Gastrocnemius medialis (tissue), 4 donors: Measurements from ENCODE around the gene SEMA6D. TPM values are rescaled to one million over a fixed set of nuclear protein-coding genes. Genes with fewer than 3 reads are reported as not detected.

Source experiments
- ATAC-seq, 2 donors: fragments of 150-250 bp; one replicate each; pipeline ENCODE4 v1.9.1; 2016
- DNase-seq, 2 donors: peaks; one replicate each; pipeline ENCODE4 v3.0.0-alpha.2; 2019
- H3K27ac ChIP-seq, 4 donors: fragments of 200-600 bp; sonication (generic); 1 replicate in 1 of 4; 2 replicates in 3 of 4; pipeline ENCODE4 v1.5.1; 2016 to 2018; ENCODE audit warnings: mild to moderate bottlenecking in 2 of 4, moderate library complexity in 1 of 4
- H3K27me3 ChIP-seq, 3 donors: fragments of 200-600 bp; sonication (generic) in 2 of 3; 1 replicate in 1 of 3; 2 replicates in 2 of 3; pipeline versions ENCODE4 v1.5.1 to v1.6.0; 2016 to 2019; ENCODE audit warnings: mild to moderate bottlenecking in 1 of 3, moderate library complexity in 1 of 3
- H3K36me3 ChIP-seq, 2 donors: fragments of 200-600 bp; sonication (generic) in 1 of 2; one replicate each; pipeline ENCODE4 v1.5.1; 2017 to 2018
- H3K4me1 ChIP-seq, 2 donors: fragments of 200-600 bp; sonication (generic) in 1 of 2; one replicate each; pipeline ENCODE4 v1.5.1; 2016 to 2017; ENCODE audit warnings: mild to moderate bottlenecking in 2 of 2
- H3K4me3 ChIP-seq, 4 donors: fragments of 200-600 bp; sonication (generic) in 3 of 4; 1 replicate in 1 of 4; 2 replicates in 3 of 4; pipeline ENCODE4 v1.5.1; 2016 to 2019; ENCODE audit warnings: mild to moderate bottlenecking in 2 of 4
- H3K9me3 ChIP-seq, 3 donors: fragments of 200-600 bp; sonication (generic) in 2 of 3; 1 replicate in 1 of 3; 2 replicates in 2 of 3; pipeline ENCODE4 v1.5.1; 2016 to 2019
- POLR2A ChIP-seq, 2 donors: fragments of 450-650 bp; IDR thresholded peaks; one replicate each; pipeline ENCODE4 v1.6.1; 2017; ENCODE audit warnings: antibody characterized with exemption in 2 of 2, mild to moderate bottlenecking in 2 of 2, moderate library complexity in 2 of 2
- in situ Hi-C, 4 donors: fragments of 200-750 bp; cut with MboI; loops; one replicate each; pipeline versions ENCODE4 v1.15.0 to v1.8.0; 2017; ENCODE audit warnings: low sequenced_read_pairs in 4 of 4
- intact Hi-C: fragments of 100-400 bp; cut with DNase I; formaldehyde crosslinking; loops from one replicate; pipeline ENCODE4 v1.15.1; 2023; ENCODE audit warnings: low total_unique reads
- total RNA-seq, 4 donors: library from RNA; depleted of rRNA; stranded (reverse); fragments of >200 nt; gene quantifications; one replicate each; pipeline versions ENCODE4 v1.1.0 to v1.2.3, GENCODE V29; 2016
- TF ChIP-seq, protein P1 (sequence below), 5 experiments: fragments of 450-650 bp in 3 of 5; fragments of 200-600 bp in 2 of 5; sonication (generic) in 2 of 5; IDR thresholded peaks in 4 of 5; conservative IDR thresholded peaks in 1 of 5; 1 replicate in 4 of 5; 2 replicates in 1 of 5; pipeline ENCODE4 v1.5.1; 2016 to 2019; ENCODE audit warnings: antibody characterized with exemption in 5 of 5, mild to moderate bottlenecking in 3 of 5, moderate library complexity in 3 of 5

The SEMA6D gene
- total RNA-seq, 4 donors from 2014 or later: 0.97 to 5.9 (median 2.7) TPM

GRCh38 chr15:47696351-47696750 is 21.0 kb upstream of the SEMA6D start:
- H3K4me3 ChIP-seq: no peak overlapping the region
- no peaks in the 10 kb centered on the region for H3K9me3 ChIP-seq
- ATAC-seq (no peak), DNase-seq (no peak)
- H3K27me3 ChIP-seq: no peaks in the 10 kb centered on the region
- TF ChIP-seq POLR2A (IDR thresholded peaks at IDR 0.05): no peak
- TF ChIP-seq, protein P1, sequence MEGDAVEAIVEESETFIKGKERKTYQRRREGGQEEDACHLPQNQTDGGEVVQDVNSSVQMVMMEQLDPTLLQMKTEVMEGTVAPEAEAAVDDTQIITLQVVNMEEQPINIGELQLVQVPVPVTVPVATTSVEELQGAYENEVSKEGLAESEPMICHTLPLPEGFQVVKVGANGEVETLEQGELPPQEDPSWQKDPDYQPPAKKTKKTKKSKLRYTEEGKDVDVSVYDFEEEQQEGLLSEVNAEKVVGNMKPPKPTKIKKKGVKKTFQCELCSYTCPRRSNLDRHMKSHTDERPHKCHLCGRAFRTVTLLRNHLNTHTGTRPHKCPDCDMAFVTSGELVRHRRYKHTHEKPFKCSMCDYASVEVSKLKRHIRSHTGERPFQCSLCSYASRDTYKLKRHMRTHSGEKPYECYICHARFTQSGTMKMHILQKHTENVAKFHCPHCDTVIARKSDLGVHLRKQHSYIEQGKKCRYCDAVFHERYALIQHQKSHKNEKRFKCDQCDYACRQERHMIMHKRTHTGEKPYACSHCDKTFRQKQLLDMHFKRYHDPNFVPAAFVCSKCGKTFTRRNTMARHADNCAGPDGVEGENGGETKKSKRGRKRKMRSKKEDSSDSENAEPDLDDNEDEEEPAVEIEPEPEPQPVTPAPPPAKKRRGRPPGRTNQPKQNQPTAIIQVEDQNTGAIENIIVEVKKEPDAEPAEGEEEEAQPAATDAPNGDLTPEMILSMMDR (IDR thresholded peaks at IDR 0.05 in 4 of 5, conservative IDR thresholded peaks at IDR 0.05 in 1 of 5): no peak
- intact Hi-C loops: no loop called here
- in situ Hi-C loops: loop anchor here in 1 of 4 donors (25.0 kb wide), 1 partner anchor 509 kb away; no protein-coding TSS in a partner anchor
- no peak overlapping the region for H3K27ac ChIP-seq
- H3K36me3 ChIP-seq: no peaks in the 10 kb centered on the region
- no peaks in the 10 kb centered on the region for H3K4me1 ChIP-seq

- Histone ChIP-seq H3K36me3 (no peaks in the 10 kb centered on the region), H3K27ac (no peak overlapping the region), H3K9me3 (no peaks in the 10 kb centered on the region), H3K4me3 (no peak overlapping the region), H3K4me1 (no peaks in the 10 kb centered on the region), H3K27me3 (no peaks in the 10 kb centered on the region)
- in situ Hi-C loops (loop anchor here (5.0 to 25.0 kb wide), 6 partner anchors 61 to 518 kb away; no protein-coding TSS in a partner anchor), intact Hi-C loops (no loop called here)
- ATAC-seq (no peak), DNase-seq (no peak)
- TF ChIP-seq, protein P1 (IDR thresholded peaks at IDR 0.05 in 4 of 5, conservative IDR thresholded peaks at IDR 0.05 in 1 of 5): no peak
- no peak for TF ChIP-seq POLR2A (IDR thresholded peaks at IDR 0.05)
These were observed 11.9 kb upstream of the SEMA6D start for GRCh38 chr15:47705281-47705997.

DNA sequence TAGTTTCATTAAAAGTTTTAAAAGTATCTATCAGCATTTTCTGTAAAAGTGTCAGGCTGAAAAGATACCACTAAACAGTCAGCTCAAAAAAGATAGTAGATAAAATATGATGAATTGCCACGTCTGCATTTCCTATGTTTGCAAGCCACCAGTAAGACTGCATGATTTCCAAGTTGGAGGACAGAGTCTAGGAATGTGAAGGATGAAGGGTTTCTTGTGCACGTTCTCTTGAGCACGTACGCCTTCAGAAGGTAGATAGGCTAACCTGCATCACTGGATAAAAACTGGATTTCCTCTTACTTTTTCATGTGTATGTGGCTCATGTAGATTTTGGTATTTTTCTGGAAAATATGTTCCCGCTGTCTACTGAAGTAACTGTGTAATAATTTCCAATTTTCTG is 9.9 kb upstream of the SEMA6D start:
- intact Hi-C loops (no loop called here), in situ Hi-C loops (loop anchor here (5.0 to 25.0 kb wide), 6 partner anchors 63 to 520 kb away; no protein-coding TSS in a partner anchor)
- TF ChIP-seq, protein P1 (IDR thresholded peaks at IDR 0.05 in 4 of 5, conservative IDR thresholded peaks at IDR 0.05 in 1 of 5): no peak
- no peak for TF ChIP-seq POLR2A (IDR thresholded peaks at IDR 0.05)
- Histone ChIP-seq H3K27me3 (no peaks in the 10 kb centered on the region), H3K9me3 (no peaks in the 10 kb centered on the region), H3K27ac (no peak overlapping the region), H3K36me3 (no peaks in the 10 kb centered on the region), H3K4me1 (no peaks in the 10 kb centered on the region), H3K4me3 (no peak overlapping the region)
- ATAC-seq (no peak), DNase-seq (no peak)

- no peak overlapping the region for H3K4me3 ChIP-seq
- no peaks in the 10 kb centered on the region for H3K9me3 ChIP-seq
- H3K36me3 ChIP-seq: no peaks in the 10 kb centered on the region
- no peaks in the 10 kb centered on the region for H3K27me3 ChIP-seq
- H3K27ac ChIP-seq: no peak overlapping the region
- H3K4me1 ChIP-seq: no peaks in the 10 kb centered on the region
- intact Hi-C loops: no loop called here
- in situ Hi-C loops: loop anchor here (5.0 to 25.0 kb wide), 6 partner anchors 64 to 521 kb away; no protein-coding TSS in a partner anchor
- TF ChIP-seq, protein P1 (IDR thresholded peaks at IDR 0.05 in 4 of 5, conservative IDR thresholded peaks at IDR 0.05 in 1 of 5): no peak
- no peak for TF ChIP-seq POLR2A (IDR thresholded peaks at IDR 0.05)
- DNase-seq (no peak), ATAC-seq (no peak)
These were observed 8.9 kb upstream of the SEMA6D start for GRCh38 chr15:47708161-47708980.
